Tibial nerve (tissue), 4 donors: Measurements from ENCODE around the gene ARID1B.

ENCODE experiments used
- EP300 ChIP-seq, 2 donors: sonication (generic); formaldehyde crosslinking; IDR thresholded peaks; one replicate each; pipeline ENCODE4 v1.6.1; 2017; ENCODE audit warnings: antibody characterized with exemption in 2 of 2, mild to moderate bottlenecking in 1 of 2
- TF ChIP-seq, protein P1 (sequence below), 5 experiments: fragments of 200-600 bp in 3 of 5; fragments of 450-650 bp in 2 of 5; sonication (generic) in 3 of 5; IDR thresholded peaks; one replicate each; pipeline ENCODE4 v1.5.1; 2016 to 2019; ENCODE audit warnings: antibody characterized with exemption in 5 of 5, mild to moderate bottlenecking in 3 of 5, moderate library complexity in 2 of 5

GRCh38 chr6:156852147-156852857 is 75.1 kb downstream of the ARID1B start:
- no peak for TF ChIP-seq EP300 (IDR thresholded peaks at IDR 0.05)
- TF ChIP-seq, protein P1, sequence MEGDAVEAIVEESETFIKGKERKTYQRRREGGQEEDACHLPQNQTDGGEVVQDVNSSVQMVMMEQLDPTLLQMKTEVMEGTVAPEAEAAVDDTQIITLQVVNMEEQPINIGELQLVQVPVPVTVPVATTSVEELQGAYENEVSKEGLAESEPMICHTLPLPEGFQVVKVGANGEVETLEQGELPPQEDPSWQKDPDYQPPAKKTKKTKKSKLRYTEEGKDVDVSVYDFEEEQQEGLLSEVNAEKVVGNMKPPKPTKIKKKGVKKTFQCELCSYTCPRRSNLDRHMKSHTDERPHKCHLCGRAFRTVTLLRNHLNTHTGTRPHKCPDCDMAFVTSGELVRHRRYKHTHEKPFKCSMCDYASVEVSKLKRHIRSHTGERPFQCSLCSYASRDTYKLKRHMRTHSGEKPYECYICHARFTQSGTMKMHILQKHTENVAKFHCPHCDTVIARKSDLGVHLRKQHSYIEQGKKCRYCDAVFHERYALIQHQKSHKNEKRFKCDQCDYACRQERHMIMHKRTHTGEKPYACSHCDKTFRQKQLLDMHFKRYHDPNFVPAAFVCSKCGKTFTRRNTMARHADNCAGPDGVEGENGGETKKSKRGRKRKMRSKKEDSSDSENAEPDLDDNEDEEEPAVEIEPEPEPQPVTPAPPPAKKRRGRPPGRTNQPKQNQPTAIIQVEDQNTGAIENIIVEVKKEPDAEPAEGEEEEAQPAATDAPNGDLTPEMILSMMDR (IDR thresholded peaks at IDR 0.05): no peak
